ENCODE data around the gene CLNK.

- TF ChIP-seq POLR2A (IDR thresholded peaks at IDR 0.05) (no peak), CTCF (IDR thresholded peaks at IDR 0.05) (no peak), POLR2AphosphoS5 (IDR thresholded peaks at IDR 0.05; ENCODE audit: insufficient read depth in 1 of 2, low read depth in 1 of 2) (no peak)
Observed at GRCh38 chr4:10478621-10479020, 205.9 kb downstream of the CLNK start.
